GM10847 (cell line): ENCODE measurements around the gene LLGL2.

ENCODE experiments used
- POLR2A ChIP-seq: IDR thresholded peaks from 2 replicates; pipeline ENCODE4 v1.6.1; 2011; ENCODE audit not compliant: insufficient read length; ENCODE audit errors: extremely low read depth

The LLGL2 gene

GRCh38 chr17:75573994-75574393, 48.5 kb downstream of the LLGL2 start:
- TF ChIP-seq POLR2A, result no peak

DNA sequence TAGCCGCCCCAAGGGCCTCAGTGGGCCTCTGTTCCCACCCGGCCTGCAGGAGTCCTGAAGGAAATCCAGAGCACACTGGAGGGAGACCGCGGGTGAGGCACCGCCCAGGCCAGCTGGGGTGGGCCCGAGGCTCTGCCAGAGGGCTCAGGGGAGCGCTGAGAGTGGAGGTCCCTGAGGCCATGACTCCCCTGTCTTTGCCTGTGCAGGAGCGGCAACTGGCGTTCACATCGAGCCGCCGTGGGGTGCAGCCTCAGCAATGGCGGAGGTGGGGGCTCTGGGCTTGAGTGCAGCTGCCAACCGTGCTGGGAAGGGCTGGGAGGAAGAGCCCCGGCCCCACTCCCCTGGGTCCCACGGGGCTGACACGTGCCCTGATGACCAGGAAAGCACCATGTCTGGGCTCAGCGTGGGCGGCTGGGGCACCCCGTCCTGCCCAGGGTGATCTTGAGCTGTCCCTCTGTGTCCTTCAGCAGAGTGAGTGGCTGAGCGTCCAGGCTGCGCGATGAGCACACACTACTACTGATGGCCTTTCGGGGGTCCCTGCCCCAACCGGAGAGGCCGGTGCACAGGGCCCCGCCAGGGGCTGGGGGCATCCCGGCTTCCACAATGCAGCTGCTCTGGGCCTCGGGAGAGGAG, 49.0 kb downstream of the LLGL2 start:
- TF ChIP-seq POLR2A, result no peak

DNA sequence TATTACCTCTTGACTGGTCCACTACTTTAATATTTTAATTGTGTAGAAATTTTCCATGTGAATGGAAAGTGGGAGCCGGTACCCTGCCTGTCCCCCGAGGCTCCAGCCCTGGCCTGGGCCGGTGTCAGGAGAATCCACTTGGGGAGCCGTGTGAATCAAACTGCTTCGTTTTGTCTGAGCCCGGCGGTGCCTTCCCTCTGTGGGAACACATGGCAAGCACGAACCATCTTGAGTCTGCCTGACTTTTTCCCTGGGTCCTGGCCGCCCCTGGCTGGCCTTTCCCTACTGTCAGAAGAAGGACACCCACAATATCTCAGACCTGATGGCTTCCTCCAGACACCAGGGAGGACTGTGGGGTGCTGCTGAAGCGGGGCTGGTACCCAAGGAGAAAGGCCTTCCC, 49.7 kb downstream of the LLGL2 start:
- no peak for TF ChIP-seq POLR2A

DNA sequence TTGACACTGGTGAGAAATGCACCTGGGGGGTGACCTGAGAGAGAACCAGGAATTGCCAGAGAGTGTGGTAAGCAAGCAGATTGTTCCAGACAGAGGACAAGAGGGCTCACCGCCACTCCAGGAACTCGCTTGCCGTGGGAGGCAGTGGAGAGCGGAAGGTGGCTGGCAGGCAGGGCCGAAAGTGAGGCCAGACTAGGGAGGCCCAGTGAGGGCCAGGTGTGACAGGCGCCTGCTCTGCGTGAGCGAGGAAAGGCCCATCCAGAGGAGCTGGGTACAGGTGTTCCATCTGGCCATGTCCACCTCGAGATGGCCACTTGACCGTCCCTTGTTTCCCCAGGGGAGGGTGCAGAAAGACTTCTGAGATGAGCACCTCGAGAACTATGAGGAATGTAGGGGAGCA, 50.2 kb downstream of the LLGL2 start:
- TF ChIP-seq POLR2A, result no peak

DNA sequence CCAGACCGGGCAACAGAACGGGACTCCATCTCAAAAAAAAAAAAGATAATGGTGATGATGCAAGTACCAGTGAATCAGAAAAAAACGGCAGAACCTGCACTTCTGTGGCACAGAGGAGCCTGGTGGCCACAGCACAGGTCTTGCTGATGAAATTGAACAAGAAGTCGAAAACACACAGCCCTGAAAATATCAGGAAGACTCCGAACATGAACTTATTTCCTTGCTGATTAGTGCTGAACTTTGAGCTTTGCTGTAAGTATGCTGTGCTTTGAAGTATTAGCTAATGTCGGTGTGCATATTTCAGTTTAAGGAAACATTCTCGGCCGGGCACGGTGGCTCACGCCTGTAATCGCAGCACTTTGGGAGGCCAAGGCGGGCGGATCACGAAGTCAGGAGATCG, 51.2 kb downstream of the LLGL2 start:
- no peak for TF ChIP-seq POLR2A

DNA sequence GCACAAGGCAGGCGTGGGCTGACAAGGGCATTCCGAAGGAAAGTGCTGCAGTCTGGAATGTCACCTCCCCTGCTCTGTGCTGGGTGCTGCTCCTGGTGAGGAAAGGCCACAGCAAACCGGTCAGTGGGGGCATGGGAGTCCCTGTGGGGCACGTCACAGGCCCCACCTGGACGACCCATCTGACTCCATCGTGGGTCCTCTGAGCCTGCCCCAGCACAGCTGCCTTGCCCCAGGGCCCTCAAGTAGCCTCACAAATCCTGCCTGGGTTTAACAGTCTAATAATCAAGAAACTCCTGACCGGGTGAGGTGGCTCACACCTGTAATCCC, 59.3 kb downstream of the LLGL2 start:
- no peak for TF ChIP-seq POLR2A

GRCh38 chr17:75587675-75588595, 62.4 kb downstream of the LLGL2 start, which contains the start of gene MYO15B:
TSS of gene MYO15B (plus strand) at chr17:75587800. CDS start at chr17:75588058, 258 bp downstream.
- no peak for TF ChIP-seq POLR2A

DNA sequence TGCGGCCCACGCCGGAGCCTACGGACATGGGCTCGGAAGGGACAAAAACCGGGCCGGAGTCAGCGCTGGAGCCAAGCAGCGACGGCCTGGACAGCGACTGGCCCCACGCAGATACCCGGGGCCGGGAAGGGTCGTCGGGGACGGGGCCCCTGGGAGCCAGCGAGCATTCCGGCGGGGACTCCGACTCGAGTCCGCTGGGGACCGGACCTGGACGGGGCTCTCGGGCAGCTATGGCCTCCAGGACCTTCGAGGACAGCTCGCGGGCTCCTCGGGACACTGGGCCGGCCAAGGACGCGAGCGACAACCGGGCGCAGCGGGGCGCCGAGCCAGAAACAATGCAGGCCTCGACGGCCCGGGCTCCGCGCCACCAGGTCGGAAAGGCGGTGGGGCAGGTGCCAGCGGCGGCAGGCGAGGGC, 63.1 kb downstream of the LLGL2 start:
- TF ChIP-seq POLR2A, result no peak

DNA sequence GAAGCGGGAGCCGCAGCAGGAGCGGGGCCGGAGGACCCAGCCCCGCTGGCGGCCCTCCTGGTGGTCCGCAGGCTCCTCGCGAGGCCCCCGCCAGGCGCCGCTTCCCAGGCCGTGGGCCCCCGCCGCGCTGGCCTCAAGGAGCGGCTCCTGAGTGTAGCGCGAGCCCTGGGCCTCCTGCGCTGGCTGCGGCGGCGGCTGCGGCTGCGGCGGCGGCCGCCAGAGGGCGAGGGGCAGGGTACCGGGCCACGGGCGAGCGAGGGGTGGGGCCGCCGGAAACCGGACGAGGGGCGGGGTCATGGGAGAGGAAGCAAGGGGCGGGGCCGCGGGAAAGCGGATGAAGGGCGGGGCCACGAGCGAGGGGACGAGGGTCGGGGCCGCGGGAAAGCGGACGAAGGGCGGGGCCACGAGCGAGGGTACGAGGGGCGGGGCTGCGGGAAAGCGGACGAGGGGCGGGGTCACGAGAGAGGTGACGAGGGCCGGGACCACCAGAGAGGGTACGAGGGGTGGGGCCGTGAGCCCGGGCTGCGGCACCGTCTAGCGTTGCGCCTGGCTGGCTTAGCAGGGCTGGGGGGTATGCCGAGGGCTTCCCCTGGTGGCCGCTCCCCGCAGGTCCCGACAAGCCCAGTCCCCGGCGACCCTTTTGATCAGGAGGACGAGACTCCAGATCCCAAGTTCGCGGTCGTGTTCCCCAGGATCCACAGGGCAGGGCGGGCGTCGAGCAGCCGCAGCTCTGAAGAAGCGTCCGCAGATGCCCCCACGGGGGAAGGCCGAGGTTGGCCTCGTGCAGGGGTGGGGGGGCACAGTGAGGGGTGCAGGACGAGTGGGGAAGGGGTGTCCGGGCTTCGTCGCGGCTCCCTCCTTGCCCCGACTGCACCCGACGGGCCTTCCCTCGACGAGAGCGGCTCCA, 63.8 kb downstream of the LLGL2 start:
- TF ChIP-seq POLR2A, result no peak

GRCh38 chr17:75589919-75590303, 64.4 kb downstream of the LLGL2 start:
- no peak for TF ChIP-seq POLR2A

GRCh38 chr17:75590314-75590761, 64.8 kb downstream of the LLGL2 start:
- TF ChIP-seq POLR2A, result no peak

- no peak for TF ChIP-seq POLR2A
These were observed 65.6 kb downstream of the LLGL2 start for GRCh38 chr17:75590849-75591721.

DNA sequence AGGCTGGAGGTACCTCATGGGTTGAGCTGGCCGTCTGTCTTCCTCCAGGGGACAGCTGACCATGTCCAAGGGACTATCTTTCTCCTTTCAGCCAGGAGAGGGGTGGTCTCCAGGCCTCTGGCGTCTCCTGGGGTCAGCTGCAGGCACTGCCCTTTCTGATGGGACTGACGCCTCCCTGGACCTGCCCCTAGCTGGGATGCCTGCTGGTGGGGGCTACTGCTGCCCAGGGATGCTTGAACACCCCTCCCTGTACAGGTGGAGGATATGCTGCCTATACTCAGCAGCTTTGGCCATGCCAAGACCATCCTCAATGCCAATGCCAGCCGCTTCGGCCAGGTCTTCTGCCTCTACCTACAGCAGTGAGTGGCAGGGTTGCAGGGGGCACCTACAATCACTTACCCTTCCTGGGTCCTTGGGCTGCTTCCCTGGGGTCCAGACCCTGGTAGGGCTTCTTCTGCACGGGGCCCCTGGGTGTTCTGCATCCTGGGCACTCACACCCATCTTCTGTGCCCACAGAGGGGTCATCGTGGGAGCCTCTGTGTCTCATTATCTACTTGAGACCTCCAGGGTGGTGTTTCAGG, 66.3 kb downstream of the LLGL2 start:
- no peak for TF ChIP-seq POLR2A

DNA sequence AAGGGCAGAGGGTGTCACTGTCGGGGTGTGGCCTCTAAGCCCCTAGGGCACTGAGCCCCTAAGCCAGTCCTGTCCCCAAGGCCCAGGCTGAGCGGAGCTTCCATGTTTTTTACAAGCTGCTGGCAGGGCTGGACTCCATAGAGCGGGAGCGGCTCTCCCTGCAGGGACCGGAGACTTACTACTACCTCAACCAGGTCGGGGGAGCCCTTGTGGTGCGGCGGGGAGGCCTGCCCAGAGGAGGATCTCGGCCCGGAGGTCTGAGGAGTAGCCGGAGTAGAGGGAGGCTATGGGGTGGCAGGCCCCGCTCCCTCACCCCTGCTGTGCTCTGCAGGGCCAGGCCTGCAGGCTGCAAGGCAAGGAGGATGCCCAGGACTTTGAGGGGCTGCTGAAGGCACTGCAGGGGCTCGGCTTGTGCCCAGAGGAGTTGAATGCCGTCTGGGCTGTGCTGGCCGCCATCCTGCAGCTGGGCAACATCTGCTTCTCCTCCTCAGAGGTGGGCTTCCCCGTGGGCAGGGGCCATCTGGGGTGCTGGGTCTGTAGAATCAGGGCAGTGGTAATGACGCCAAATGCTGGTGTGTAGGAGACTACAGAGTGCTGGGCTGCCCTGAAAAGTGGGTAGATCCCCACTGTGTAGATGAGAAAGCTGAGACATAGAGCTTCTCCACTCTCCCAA, 67.0 kb downstream of the LLGL2 start:
- TF ChIP-seq POLR2A, result no peak
